Mammary epithelial cell (primary cell): ENCODE data around the gene MBNL3.

Source experiments
- EZH2 ChIP-seq: IDR thresholded peaks from 2 replicates; pipeline ENCODE4 v1.6.1; 2012; ENCODE audit warnings: low read length, inconsistent platforms, borderline replicate concordance
- TF ChIP-seq, protein P1 (sequence below), 2 donors: IDR thresholded peaks in 1 of 2; conservative IDR thresholded peaks in 1 of 2; 2 replicates each; pipeline ENCODE4 v1.5.1; 2011 to 2012; ENCODE audit warnings: inconsistent platforms in 2 of 2, low read length in 2 of 2, mild to moderate bottlenecking in 2 of 2, control low read depth in 1 of 2, low read depth in 1 of 2; ENCODE audit not compliant: insufficient read depth in 1 of 2; ENCODE audit errors: extremely low read depth in 1 of 2

DNA sequence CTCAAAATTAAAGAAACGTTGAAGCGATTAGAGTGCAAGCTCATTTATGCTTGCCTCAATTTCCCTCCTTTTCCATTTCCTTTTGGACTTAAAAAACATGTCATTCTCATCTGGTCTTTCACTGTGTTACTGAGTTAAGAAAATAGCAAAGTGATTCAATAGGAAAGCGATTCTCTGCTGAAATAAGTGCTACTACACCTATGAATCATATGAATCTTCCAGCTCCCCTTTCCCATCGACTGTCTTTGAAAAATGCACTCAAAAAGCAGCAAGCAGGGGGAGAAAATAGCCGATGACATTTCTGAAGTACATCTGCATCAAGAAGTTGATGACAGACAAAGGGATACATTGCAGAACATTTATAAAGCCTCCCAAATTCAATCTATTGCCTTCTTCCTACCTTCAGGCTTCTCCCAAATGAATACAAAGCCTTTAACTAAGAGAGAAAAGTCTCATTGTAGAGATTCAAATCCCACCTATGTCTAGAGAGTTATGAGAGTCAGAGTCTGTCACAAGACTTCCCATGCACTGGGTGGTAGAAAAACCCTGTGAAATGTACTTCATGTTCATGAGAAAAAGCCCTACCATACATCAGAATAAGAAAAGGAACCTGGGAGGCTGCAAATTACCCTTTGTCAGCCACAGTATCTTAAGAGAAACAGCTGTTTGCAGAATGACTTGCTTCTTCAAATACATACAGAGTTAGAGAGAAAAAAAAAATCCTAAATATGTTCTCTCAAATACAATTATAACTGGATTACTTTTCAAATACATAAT is 78.9 kb downstream of the MBNL3 start:
- TF ChIP-seq, protein P1, sequence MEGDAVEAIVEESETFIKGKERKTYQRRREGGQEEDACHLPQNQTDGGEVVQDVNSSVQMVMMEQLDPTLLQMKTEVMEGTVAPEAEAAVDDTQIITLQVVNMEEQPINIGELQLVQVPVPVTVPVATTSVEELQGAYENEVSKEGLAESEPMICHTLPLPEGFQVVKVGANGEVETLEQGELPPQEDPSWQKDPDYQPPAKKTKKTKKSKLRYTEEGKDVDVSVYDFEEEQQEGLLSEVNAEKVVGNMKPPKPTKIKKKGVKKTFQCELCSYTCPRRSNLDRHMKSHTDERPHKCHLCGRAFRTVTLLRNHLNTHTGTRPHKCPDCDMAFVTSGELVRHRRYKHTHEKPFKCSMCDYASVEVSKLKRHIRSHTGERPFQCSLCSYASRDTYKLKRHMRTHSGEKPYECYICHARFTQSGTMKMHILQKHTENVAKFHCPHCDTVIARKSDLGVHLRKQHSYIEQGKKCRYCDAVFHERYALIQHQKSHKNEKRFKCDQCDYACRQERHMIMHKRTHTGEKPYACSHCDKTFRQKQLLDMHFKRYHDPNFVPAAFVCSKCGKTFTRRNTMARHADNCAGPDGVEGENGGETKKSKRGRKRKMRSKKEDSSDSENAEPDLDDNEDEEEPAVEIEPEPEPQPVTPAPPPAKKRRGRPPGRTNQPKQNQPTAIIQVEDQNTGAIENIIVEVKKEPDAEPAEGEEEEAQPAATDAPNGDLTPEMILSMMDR (conservative IDR thresholded peaks at IDR 0.05 in 1 of 2, IDR thresholded peaks at IDR 0.05 in 1 of 2; ENCODE audit: extremely low read depth in 1 of 2, insufficient read depth in 1 of 2, low read depth in 1 of 2, low read length in 2 of 2): no peak
- no peak for TF ChIP-seq EZH2
